Lower leg skin (tissue), 3 donors: ENCODE data around the gene SUPT20HL1.

Experiments
- POLR2A ChIP-seq, 2 donors: fragments of 450-650 bp; IDR thresholded peaks; one replicate each; pipeline ENCODE4 v1.6.1; 2016 to 2017; ENCODE audit warnings: antibody characterized with exemption in 2 of 2, mild to moderate bottlenecking in 1 of 2, moderate library complexity in 1 of 2
- TF ChIP-seq, protein P1 (sequence below), 3 donors: fragments of 450-650 bp; IDR thresholded peaks; one replicate each; pipeline ENCODE4 v1.5.1; 2016; ENCODE audit warnings: antibody characterized with exemption in 3 of 3, mild to moderate bottlenecking in 3 of 3, moderate library complexity in 2 of 3

DNA sequence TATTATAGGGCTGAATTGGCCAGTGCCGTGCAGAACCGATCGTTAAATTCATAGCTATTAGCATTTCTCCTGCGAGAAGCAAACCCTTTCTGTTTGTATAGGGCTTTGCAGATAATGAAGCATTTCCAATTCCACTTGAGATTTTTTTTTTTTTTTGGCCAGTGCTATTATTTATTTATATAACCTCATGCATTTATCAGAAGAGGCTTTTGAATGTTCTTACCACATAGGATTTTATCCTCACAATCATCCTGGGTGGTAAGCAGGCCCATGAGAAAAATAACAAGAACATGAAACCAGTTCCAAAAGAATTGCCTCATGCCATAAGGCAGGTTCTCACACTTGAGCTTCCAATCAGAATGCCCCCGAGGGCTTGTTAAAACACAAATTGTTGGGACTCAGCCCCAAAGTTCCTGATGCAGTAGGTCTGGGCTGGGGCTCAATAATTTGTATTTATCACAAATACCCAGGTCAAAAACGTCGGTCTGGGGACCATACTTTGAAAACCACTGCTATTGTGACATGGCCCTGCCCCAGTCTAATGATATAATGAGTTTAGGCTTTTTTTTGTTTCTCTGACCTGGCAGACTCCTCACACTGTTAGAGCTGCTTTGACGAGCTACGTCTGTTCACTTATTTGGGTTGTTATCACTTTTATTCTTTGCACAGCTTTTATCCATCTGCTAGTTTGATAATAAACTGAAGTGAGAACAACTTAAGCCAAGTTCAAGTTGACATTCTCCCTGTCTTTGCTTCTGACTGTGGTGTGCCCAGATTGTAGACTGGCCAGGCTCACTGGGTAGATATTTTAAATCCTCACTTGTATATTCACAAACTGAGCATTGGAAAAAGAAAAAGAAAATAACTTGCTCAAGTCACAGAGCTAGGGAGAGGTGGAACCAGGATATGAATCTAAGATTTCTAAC is 20.1 kb downstream of the SUPT20HL1 start:
- TF ChIP-seq, protein P1, sequence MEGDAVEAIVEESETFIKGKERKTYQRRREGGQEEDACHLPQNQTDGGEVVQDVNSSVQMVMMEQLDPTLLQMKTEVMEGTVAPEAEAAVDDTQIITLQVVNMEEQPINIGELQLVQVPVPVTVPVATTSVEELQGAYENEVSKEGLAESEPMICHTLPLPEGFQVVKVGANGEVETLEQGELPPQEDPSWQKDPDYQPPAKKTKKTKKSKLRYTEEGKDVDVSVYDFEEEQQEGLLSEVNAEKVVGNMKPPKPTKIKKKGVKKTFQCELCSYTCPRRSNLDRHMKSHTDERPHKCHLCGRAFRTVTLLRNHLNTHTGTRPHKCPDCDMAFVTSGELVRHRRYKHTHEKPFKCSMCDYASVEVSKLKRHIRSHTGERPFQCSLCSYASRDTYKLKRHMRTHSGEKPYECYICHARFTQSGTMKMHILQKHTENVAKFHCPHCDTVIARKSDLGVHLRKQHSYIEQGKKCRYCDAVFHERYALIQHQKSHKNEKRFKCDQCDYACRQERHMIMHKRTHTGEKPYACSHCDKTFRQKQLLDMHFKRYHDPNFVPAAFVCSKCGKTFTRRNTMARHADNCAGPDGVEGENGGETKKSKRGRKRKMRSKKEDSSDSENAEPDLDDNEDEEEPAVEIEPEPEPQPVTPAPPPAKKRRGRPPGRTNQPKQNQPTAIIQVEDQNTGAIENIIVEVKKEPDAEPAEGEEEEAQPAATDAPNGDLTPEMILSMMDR (IDR thresholded peaks at IDR 0.05) = no peak
- TF ChIP-seq POLR2A (IDR thresholded peaks at IDR 0.05) = no peak
